ENCODE results near the gene SHISA9. TPM values are rescaled to one million over a fixed set of nuclear protein-coding genes. Genes with fewer than 3 reads are reported as not detected.

The SHISA9 gene
- total and polyA plus RNA-seq, 3 experiments from 2014 or later = 0.04 to 0.35 TPM; not detected in 1

- H3K27me3 ChIP-seq (ENCODE audit: insufficient read depth, low read length, poor library complexity, severe bottlenecking) = no peaks in the 10 kb centered on the region
- Mint-ChIP-seq H3K4me1 (no peaks in the 10 kb centered on the region), H3K36me3 (no peaks in the 10 kb centered on the region), H3K4me3 (no peak overlapping the region), H3K9me3 (peaks cover 2 to 10% (median 7%) of the 10 kb centered on the region in 5 donors), H3K27me3 (no peaks in the 10 kb centered on the region), H3K27ac (peak overlapping the region in 1 of 8 donors; percentile 33)
- H3K4me1 ChIP-seq (ENCODE audit: insufficient read depth, low read length) = no peaks in the 10 kb centered on the region
- H3K27ac ChIP-seq (ENCODE audit: low read depth, low read length) = no peak overlapping the region
- H3K9me3 ChIP-seq (ENCODE audit: low read length) = no peaks in the 10 kb centered on the region
- POLR2A ChIA-PET = no interaction called here
- DNase-seq = no peak
- H3K4me3 ChIP-seq (ENCODE audit: low read length) = no peak overlapping the region
- H3K36me3 ChIP-seq (ENCODE audit: insufficient read depth, low read length) = no peaks in the 10 kb centered on the region
- CTCF ChIA-PET = no interaction called here
These were observed 63.9 kb downstream of the SHISA9 start for GRCh38 chr16:12965274-12965804.

DNA sequence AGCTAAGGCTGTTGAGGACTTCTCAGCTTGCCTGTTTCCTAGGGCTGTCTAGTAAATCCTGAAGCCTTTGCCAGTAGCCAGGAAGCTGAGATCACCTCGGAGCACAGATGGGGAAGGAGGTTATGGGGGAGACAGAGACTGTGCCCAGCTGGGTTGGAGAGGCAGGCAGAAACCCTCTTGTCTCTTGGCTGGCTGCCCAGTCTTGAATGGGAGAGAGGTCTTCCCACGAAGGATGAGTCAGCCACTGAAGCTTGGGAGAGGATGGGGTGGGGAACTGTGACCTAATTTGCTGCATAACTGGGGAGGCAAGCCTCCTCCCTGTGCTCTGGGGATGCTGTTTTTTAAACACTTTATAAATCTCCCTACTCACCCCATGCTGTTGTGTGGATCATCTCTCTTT is 69.8 kb downstream of the SHISA9 start:
- H3K27me3 ChIP-seq (ENCODE audit: insufficient read depth, low read length, poor library complexity, severe bottlenecking) = no peaks in the 10 kb centered on the region
- Mint-ChIP-seq H3K36me3 (no peaks in the 10 kb centered on the region), H3K9me3 (peaks cover 0 to 3% (median 0%) of the 10 kb centered on the region in 5 donors), H3K27ac (no peak overlapping the region), H3K4me3 (no peak overlapping the region), H3K27me3 (no peaks in the 10 kb centered on the region), H3K4me1 (no peaks in the 10 kb centered on the region)
- no peak overlapping the region for H3K4me3 ChIP-seq (ENCODE audit: low read length)
- H3K4me1 ChIP-seq (ENCODE audit: insufficient read depth, low read length) = no peaks in the 10 kb centered on the region
- no peaks in the 10 kb centered on the region for H3K36me3 ChIP-seq (ENCODE audit: insufficient read depth, low read length)
- ChIA-PET CTCF (no interaction called here), POLR2A (no interaction called here)
- no peaks in the 10 kb centered on the region for H3K9me3 ChIP-seq (ENCODE audit: low read length)
- no peak for DNase-seq
- H3K27ac ChIP-seq (ENCODE audit: low read depth, low read length) = no peak overlapping the region

- no peak for DNase-seq
- no peaks in the 10 kb centered on the region for H3K4me1 Mint-ChIP-seq
- H3K9me3 Mint-ChIP-seq = peaks cover 0 to 4% (median 0%) of the 10 kb centered on the region in 5 donors
- Histone ChIP-seq H3K36me3 (ENCODE audit: insufficient read depth, low read length) (no peaks in the 10 kb centered on the region), H3K4me3 (ENCODE audit: low read length) (no peak overlapping the region), H3K27ac (ENCODE audit: low read depth, low read length) (no peak overlapping the region), H3K9me3 (ENCODE audit: low read length) (no peaks in the 10 kb centered on the region), H3K4me1 (ENCODE audit: insufficient read depth, low read length) (no peaks in the 10 kb centered on the region), H3K27me3 (ENCODE audit: insufficient read depth, low read length, poor library complexity, severe bottlenecking) (no peaks in the 10 kb centered on the region)
- POLR2A ChIA-PET = no interaction called here
- H3K27ac Mint-ChIP-seq = no peak overlapping the region
- H3K27me3 Mint-ChIP-seq = no peaks in the 10 kb centered on the region
- no peaks in the 10 kb centered on the region for H3K36me3 Mint-ChIP-seq
- no peak overlapping the region for H3K4me3 Mint-ChIP-seq
- CTCF ChIA-PET = no interaction called here
These were observed 70.8 kb downstream of the SHISA9 start for GRCh38 chr16:12972246-12972645.

- H3K9me3 Mint-ChIP-seq = peaks cover 0 to 12% (median 0%) of the 10 kb centered on the region in 5 donors
- H3K4me1 Mint-ChIP-seq = no peaks in the 10 kb centered on the region
- CTCF ChIA-PET = no interaction called here
- no peaks in the 10 kb centered on the region for H3K9me3 ChIP-seq (ENCODE audit: low read length)
- H3K36me3 ChIP-seq (ENCODE audit: insufficient read depth, low read length) = no peaks in the 10 kb centered on the region
- H3K4me1 ChIP-seq (ENCODE audit: insufficient read depth, low read length) = no peaks in the 10 kb centered on the region
- H3K27me3 ChIP-seq (ENCODE audit: insufficient read depth, low read length, poor library complexity, severe bottlenecking) = no peaks in the 10 kb centered on the region
- no peak overlapping the region for H3K4me3 Mint-ChIP-seq
- no peak overlapping the region for H3K27ac Mint-ChIP-seq
- no peak overlapping the region for H3K4me3 ChIP-seq (ENCODE audit: low read length)
- H3K27ac ChIP-seq (ENCODE audit: low read depth, low read length) = no peak overlapping the region
- POLR2A ChIA-PET = no interaction called here
- no peaks in the 10 kb centered on the region for H3K36me3 Mint-ChIP-seq
- no peak for DNase-seq
- no peaks in the 10 kb centered on the region for H3K27me3 Mint-ChIP-seq
These were observed 74.4 kb downstream of the SHISA9 start for GRCh38 chr16:12975766-12976165.

DNA sequence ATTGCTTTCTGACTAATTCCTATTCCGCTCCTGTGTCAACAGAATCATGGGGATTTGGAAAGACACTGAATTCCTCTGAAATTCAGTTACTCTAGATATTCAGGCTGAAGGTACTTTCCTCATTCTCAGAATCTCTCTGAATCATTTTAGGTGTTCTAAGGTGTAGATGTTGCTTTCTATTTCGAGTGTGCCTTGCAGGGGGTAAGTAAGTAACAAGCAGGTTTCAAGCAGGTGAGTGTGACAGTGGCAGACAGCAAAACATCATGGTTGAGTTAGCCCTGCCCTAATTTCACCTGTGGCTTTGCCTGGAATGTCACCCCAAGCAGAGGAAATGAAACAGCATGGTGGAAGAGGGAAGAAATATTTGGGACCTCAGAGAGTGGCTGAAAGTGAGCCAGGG is 75.1 kb downstream of the SHISA9 start:
- peaks cover 0 to 12% (median 7%) of the 10 kb centered on the region in 5 donors for H3K9me3 Mint-ChIP-seq
- Histone ChIP-seq H3K4me3 (ENCODE audit: low read length) (no peak overlapping the region), H3K27me3 (ENCODE audit: insufficient read depth, low read length, poor library complexity, severe bottlenecking) (no peaks in the 10 kb centered on the region), H3K4me1 (ENCODE audit: insufficient read depth, low read length) (no peaks in the 10 kb centered on the region), H3K9me3 (ENCODE audit: low read length) (no peaks in the 10 kb centered on the region), H3K36me3 (ENCODE audit: insufficient read depth, low read length) (no peaks in the 10 kb centered on the region), H3K27ac (ENCODE audit: low read depth, low read length) (no peak overlapping the region)
- ChIA-PET CTCF (no interaction called here), POLR2A (no interaction called here)
- H3K27ac Mint-ChIP-seq = no peak overlapping the region
- H3K4me1 Mint-ChIP-seq = no peaks in the 10 kb centered on the region
- H3K27me3 Mint-ChIP-seq = no peaks in the 10 kb centered on the region
- no peak overlapping the region for H3K4me3 Mint-ChIP-seq
- no peak for DNase-seq
- H3K36me3 Mint-ChIP-seq = no peaks in the 10 kb centered on the region

GRCh38 chr16:12976936-12977335 is 75.5 kb downstream of the SHISA9 start:
- Mint-ChIP-seq H3K36me3 (no peaks in the 10 kb centered on the region), H3K27me3 (no peaks in the 10 kb centered on the region), H3K4me1 (no peaks in the 10 kb centered on the region), H3K9me3 (peaks cover 0 to 12% (median 7%) of the 10 kb centered on the region in 5 donors), H3K27ac (no peak overlapping the region), H3K4me3 (no peak overlapping the region)
- no peaks in the 10 kb centered on the region for H3K4me1 ChIP-seq (ENCODE audit: insufficient read depth, low read length)
- H3K27me3 ChIP-seq (ENCODE audit: insufficient read depth, low read length, poor library complexity, severe bottlenecking) = no peaks in the 10 kb centered on the region
- no peaks in the 10 kb centered on the region for H3K9me3 ChIP-seq (ENCODE audit: low read length)
- CTCF ChIA-PET = no interaction called here
- H3K4me3 ChIP-seq (ENCODE audit: low read length) = no peak overlapping the region
- H3K27ac ChIP-seq (ENCODE audit: low read depth, low read length) = no peak overlapping the region
- H3K36me3 ChIP-seq (ENCODE audit: insufficient read depth, low read length) = no peaks in the 10 kb centered on the region
- POLR2A ChIA-PET = no interaction called here
- DNase-seq = no peak

- Histone ChIP-seq H3K4me1 (ENCODE audit: insufficient read depth, low read length) (no peaks in the 10 kb centered on the region), H3K4me3 (ENCODE audit: low read length) (no peak overlapping the region), H3K27ac (ENCODE audit: low read depth, low read length) (no peak overlapping the region), H3K9me3 (ENCODE audit: low read length) (no peaks in the 10 kb centered on the region), H3K36me3 (ENCODE audit: insufficient read depth, low read length) (no peaks in the 10 kb centered on the region), H3K27me3 (ENCODE audit: insufficient read depth, low read length, poor library complexity, severe bottlenecking) (no peaks in the 10 kb centered on the region)
- POLR2A ChIA-PET = no interaction called here
- Mint-ChIP-seq H3K9me3 (peaks cover 0 to 10% (median 6%) of the 10 kb centered on the region in 5 donors), H3K27me3 (no peaks in the 10 kb centered on the region), H3K4me1 (no peaks in the 10 kb centered on the region), H3K36me3 (no peaks in the 10 kb centered on the region), H3K4me3 (no peak overlapping the region), H3K27ac (no peak overlapping the region)
- CTCF ChIA-PET = no interaction called here
- no peak for DNase-seq
These were observed 84.1 kb downstream of the SHISA9 start for GRCh38 chr16:12985516-12985915.

- H3K4me3 ChIP-seq (ENCODE audit: low read length) = no peak overlapping the region
- Mint-ChIP-seq H3K27ac (no peak overlapping the region), H3K4me1 (no peaks in the 10 kb centered on the region), H3K9me3 (peaks cover 0 to 10% (median 4%) of the 10 kb centered on the region in 5 donors), H3K27me3 (no peaks in the 10 kb centered on the region), H3K36me3 (no peaks in the 10 kb centered on the region), H3K4me3 (no peak overlapping the region)
- ChIA-PET POLR2A (no interaction called here), CTCF (no interaction called here)
- H3K27me3 ChIP-seq (ENCODE audit: insufficient read depth, low read length, poor library complexity, severe bottlenecking) = no peaks in the 10 kb centered on the region
- DNase-seq = no peak
- H3K36me3 ChIP-seq (ENCODE audit: insufficient read depth, low read length) = no peaks in the 10 kb centered on the region
- no peaks in the 10 kb centered on the region for H3K9me3 ChIP-seq (ENCODE audit: low read length)
- no peaks in the 10 kb centered on the region for H3K4me1 ChIP-seq (ENCODE audit: insufficient read depth, low read length)
- no peak overlapping the region for H3K27ac ChIP-seq (ENCODE audit: low read depth, low read length)
These were observed 86.7 kb downstream of the SHISA9 start for GRCh38 chr16:12988071-12988470.

- Mint-ChIP-seq H3K4me3 (no peak overlapping the region), H3K27me3 (no peaks in the 10 kb centered on the region), H3K36me3 (no peaks in the 10 kb centered on the region), H3K9me3 (peaks cover 0 to 7% (median 4%) of the 10 kb centered on the region in 5 donors), H3K27ac (no peak overlapping the region), H3K4me1 (no peaks in the 10 kb centered on the region)
- H3K27ac ChIP-seq (ENCODE audit: low read depth, low read length) = no peak overlapping the region
- CTCF ChIA-PET = no interaction called here
- DNase-seq = no peak
- H3K27me3 ChIP-seq (ENCODE audit: insufficient read depth, low read length, poor library complexity, severe bottlenecking) = no peaks in the 10 kb centered on the region
- no peaks in the 10 kb centered on the region for H3K36me3 ChIP-seq (ENCODE audit: insufficient read depth, low read length)
- POLR2A ChIA-PET = no interaction called here
- no peak overlapping the region for H3K4me3 ChIP-seq (ENCODE audit: low read length)
- H3K4me1 ChIP-seq (ENCODE audit: insufficient read depth, low read length) = no peaks in the 10 kb centered on the region
- no peaks in the 10 kb centered on the region for H3K9me3 ChIP-seq (ENCODE audit: low read length)
These were observed 90.7 kb downstream of the SHISA9 start for GRCh38 chr16:12992066-12992465.
